HepG2 (cell line): Measurements from ENCODE around the gene ZNRD2.
"Not testable (repeated sequence)": the region's sequence is repeated elsewhere in the genome, so short reads cannot be mapped to it uniquely, and the experiment has no call there.

ENCODE experiments used
- RXRB ChIP-seq: IDR thresholded peaks from 2 replicates; pipeline ENCODE4 v1.6.1; 2016; ENCODE audit warnings: borderline replicate concordance, missing genetic modification reagents, missing compliant biosample characterization
- ZBTB42 ChIP-seq: sonication (generic); formaldehyde crosslinking; IDR thresholded peaks from 2 replicates; pipeline ENCODE4 v1.5.0; 2020; ENCODE audit warnings: mild to moderate bottlenecking, missing genetic modification reagents

DNA sequence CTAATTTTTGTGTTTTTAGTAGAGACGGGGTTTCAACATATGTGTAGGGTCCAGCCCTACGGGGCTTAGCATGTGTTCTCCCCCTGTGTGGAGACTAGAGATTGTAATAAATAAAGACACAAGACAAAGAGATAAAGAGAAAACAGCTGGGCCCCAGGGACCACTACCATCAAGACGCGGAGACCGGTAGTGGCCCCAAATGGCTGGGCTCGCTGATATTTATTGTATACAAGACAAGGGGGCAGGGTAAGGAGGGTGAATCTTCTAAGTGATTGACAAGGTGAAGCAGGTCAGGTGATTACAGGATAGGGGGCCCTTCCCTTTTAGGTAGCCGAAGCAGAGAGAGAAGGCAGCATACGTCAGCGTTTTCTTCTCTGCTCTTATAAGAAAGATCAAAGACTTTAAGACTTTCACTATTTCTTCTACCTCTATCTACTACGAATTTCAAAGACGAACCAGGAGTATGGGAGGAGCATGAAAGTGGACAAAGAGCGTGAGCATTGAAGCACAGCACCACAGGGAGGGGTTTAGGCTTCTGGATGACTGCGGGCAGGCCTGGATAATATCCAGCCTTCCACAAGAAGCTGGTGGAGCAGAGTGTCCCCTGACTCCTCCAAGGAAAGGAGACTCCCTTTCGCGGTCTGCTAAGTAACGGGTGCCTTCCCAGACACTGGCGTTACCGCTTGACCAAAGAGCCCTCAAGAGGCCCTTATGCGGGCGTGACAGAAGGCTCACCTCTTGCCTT lies 48.3 kb upstream of the ZNRD2 start:
- TF ChIP-seq RXRB, ZBTB42 (CRISPR knock-in tag): not testable (repeated sequence)
